ENCODE data around the gene PDE8A.

Gene PDE8A

DNA sequence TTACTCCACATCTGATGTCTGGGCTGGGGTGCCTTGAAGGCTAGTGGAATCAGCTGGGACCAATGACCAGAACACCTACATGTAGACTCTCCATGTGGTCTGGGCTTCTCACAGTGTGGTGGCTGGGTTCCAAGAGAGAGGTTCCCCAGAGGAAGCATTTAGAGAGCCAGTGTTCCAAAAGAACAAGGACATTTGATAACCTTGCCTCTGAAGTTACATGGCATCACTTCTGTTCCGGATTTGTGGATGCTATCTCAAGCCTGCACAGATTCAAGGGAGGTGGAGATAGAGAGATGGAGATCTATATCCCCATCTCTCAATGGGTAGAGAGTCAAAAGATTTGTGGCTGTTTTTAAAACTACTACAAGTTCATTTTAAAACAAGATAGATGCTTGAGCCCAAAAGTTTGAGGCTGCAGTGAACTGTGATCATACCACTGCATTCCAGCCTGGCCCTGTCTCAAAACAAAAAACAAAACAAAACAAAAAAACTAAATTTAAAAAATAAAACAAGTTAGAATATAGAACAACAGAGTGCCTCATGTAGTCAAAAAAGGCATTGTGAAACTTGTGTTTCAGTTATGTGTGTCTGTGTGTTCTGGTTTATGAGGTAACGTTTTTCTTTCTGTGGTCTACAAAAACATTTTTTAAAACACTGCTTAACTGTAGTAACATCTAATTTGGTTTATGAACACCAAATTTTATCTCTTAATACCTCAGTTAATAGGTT lies 44.8 kb downstream of the PDE8A start:
- TF ChIP-seq, protein P1, sequence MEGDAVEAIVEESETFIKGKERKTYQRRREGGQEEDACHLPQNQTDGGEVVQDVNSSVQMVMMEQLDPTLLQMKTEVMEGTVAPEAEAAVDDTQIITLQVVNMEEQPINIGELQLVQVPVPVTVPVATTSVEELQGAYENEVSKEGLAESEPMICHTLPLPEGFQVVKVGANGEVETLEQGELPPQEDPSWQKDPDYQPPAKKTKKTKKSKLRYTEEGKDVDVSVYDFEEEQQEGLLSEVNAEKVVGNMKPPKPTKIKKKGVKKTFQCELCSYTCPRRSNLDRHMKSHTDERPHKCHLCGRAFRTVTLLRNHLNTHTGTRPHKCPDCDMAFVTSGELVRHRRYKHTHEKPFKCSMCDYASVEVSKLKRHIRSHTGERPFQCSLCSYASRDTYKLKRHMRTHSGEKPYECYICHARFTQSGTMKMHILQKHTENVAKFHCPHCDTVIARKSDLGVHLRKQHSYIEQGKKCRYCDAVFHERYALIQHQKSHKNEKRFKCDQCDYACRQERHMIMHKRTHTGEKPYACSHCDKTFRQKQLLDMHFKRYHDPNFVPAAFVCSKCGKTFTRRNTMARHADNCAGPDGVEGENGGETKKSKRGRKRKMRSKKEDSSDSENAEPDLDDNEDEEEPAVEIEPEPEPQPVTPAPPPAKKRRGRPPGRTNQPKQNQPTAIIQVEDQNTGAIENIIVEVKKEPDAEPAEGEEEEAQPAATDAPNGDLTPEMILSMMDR (IDR thresholded peaks at IDR 0.05; ENCODE audit: unreplicated experiment in 3 of 3) = no peak
- peaks cover 32% of the 10 kb centered on the region for H3K4me1 Mint-ChIP-seq
- no peaks in the 10 kb centered on the region for H3K36me3 Mint-ChIP-seq (ENCODE audit: low read depth)
- H3K27me3 Mint-ChIP-seq (ENCODE audit: low read depth) = no peaks in the 10 kb centered on the region
- H3K4me3 Mint-ChIP-seq = no peak overlapping the region
- peak overlapping the region; percentile 73 to 85 (median 74) for H3K27ac Mint-ChIP-seq
- H3K9me3 Mint-ChIP-seq = no peaks in the 10 kb centered on the region

DNA sequence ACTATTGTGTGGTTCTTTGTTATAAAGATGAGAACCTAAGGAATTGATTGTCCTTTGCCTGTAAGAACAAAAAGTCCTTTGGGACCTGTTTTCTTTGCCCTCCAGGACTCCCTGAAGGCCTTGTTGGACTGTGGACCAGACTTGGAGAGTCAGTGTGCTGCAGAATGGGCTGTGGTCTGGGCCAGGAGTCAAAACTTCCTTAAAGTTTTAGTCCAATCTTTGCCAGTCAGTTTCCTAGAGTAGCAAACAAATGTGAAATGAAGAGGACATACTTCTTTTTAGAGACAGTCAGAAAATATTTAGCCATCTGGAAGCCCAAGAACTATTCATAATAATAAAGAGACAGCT lies 45.4 kb downstream of the PDE8A start:
- Mint-ChIP-seq H3K36me3 (ENCODE audit: low read depth) (no peaks in the 10 kb centered on the region), H3K27me3 (ENCODE audit: low read depth) (no peaks in the 10 kb centered on the region), H3K4me3 (no peak overlapping the region), H3K9me3 (no peaks in the 10 kb centered on the region), H3K4me1 (peaks cover 37% of the 10 kb centered on the region), H3K27ac (peak overlapping the region; percentile 66 to 73 (median 72))
- TF ChIP-seq, protein P1 (IDR thresholded peaks at IDR 0.05; ENCODE audit: unreplicated experiment in 3 of 3) = no peak

DNA sequence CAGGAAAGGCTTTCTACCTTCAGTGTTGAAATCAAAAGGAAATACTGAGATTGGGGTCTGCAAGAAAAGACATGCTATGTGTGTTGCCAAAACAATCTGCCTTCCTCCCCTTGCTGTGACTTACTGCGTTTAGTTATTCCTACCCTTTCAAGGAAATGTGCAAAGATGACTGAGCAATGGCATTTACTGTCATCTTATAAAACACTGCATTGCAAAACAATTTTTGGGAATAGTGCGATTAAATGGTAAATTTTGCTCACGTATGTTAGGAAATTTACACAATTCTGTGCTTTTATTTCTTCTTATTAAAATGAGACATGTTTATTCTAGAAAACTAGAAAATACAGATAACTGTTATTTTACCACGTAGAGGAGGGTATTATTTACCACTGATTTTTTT lies 45.8 kb downstream of the PDE8A start:
- peaks cover 39% of the 10 kb centered on the region for H3K4me1 Mint-ChIP-seq
- H3K9me3 Mint-ChIP-seq = no peaks in the 10 kb centered on the region
- no peak overlapping the region for H3K4me3 Mint-ChIP-seq
- H3K27ac Mint-ChIP-seq = peak overlapping the region in 2 of 3 experiments; percentile 66 to 73
- TF ChIP-seq, protein P1 (IDR thresholded peaks at IDR 0.05; ENCODE audit: unreplicated experiment in 3 of 3) = no peak
- H3K27me3 Mint-ChIP-seq (ENCODE audit: low read depth) = no peaks in the 10 kb centered on the region
- no peaks in the 10 kb centered on the region for H3K36me3 Mint-ChIP-seq (ENCODE audit: low read depth)

- TF ChIP-seq, protein P1 (IDR thresholded peaks at IDR 0.05; ENCODE audit: unreplicated experiment in 3 of 3) = no peak
- no peaks in the 10 kb centered on the region for H3K36me3 Mint-ChIP-seq (ENCODE audit: low read depth)
- peaks cover 44% of the 10 kb centered on the region for H3K4me1 Mint-ChIP-seq
- no peak overlapping the region for H3K4me3 Mint-ChIP-seq
- H3K9me3 Mint-ChIP-seq = no peaks in the 10 kb centered on the region
- no peaks in the 10 kb centered on the region for H3K27me3 Mint-ChIP-seq (ENCODE audit: low read depth)
- H3K27ac Mint-ChIP-seq = peak overlapping the region; percentile 5 to 7 (median 7)
These were observed 46.8 kb downstream of the PDE8A start for GRCh38 chr15:85028416-85028815.

DNA sequence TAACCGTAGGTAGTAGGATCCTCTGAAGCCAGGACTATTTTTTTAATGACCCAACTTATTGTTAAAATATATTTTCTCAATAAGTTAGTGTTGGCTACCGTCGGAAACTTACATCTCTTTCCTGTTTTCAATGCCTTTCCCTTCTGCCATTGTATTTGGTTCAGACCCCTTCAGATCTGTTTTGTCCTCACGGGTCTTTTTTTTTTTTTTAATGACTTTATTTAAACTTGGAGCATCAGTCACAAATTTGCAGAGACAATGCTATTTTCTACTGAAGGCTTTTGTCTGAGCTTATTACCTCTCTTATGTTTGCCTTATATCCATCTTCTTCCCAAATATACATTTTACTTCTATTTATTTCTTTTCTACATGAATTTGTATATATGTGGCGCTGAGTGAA lies 47.6 kb downstream of the PDE8A start:
- no peaks in the 10 kb centered on the region for H3K36me3 Mint-ChIP-seq (ENCODE audit: low read depth)
- peaks cover 44% of the 10 kb centered on the region for H3K4me1 Mint-ChIP-seq
- TF ChIP-seq, protein P1 (IDR thresholded peaks at IDR 0.05; ENCODE audit: unreplicated experiment in 3 of 3) = no peak
- H3K9me3 Mint-ChIP-seq = no peaks in the 10 kb centered on the region
- H3K4me3 Mint-ChIP-seq = no peak overlapping the region
- peak overlapping the region in 2 of 3 experiments; percentile 23 to 88 for H3K27ac Mint-ChIP-seq
- no peaks in the 10 kb centered on the region for H3K27me3 Mint-ChIP-seq (ENCODE audit: low read depth)

- Mint-ChIP-seq H3K36me3 (ENCODE audit: low read depth) (no peaks in the 10 kb centered on the region), H3K27me3 (ENCODE audit: low read depth) (no peaks in the 10 kb centered on the region), H3K27ac (peak overlapping the region; percentile 65 to 88 (median 79)), H3K9me3 (no peaks in the 10 kb centered on the region), H3K4me1 (peaks cover 41% of the 10 kb centered on the region), H3K4me3 (no peak overlapping the region)
- TF ChIP-seq, protein P1 (IDR thresholded peaks at IDR 0.05; ENCODE audit: unreplicated experiment in 3 of 3) = no peak
These were observed 48.8 kb downstream of the PDE8A start for GRCh38 chr15:85030301-85030929.
